Panc1 (cell line): ENCODE data around the gene ZRANB1. TPM values are rescaled to one million over a fixed set of nuclear protein-coding genes. Genes with fewer than 3 reads are reported as not detected.

Source experiments
- ATAC-seq: fragments of 200-7000 bp; cut with Tn5 transposase; 2 replicates; pipeline ENCODE4 v1.9.1; 2020; ENCODE audit warnings: mild to moderate bottlenecking, moderate library complexity
- BruUV-seq: library from RNA; stranded (reverse); fragments of 400-500 nt; replicated peaks from 2 replicates; lab custom pipeline; 2021; lab: Mats Ljungman, UMichigan
- CTCF ChIA-PET: fragments of 300-600 bp; sonication (Branson Sonifier 250); formaldehyde crosslinking; loops from one replicate; lab custom pipeline; 2022; ENCODE audit warnings: antibody characterized with exemption; lab: Charles Lee
- POLR2A ChIA-PET: fragments of 300-600 bp; sonication (Branson Sonifier 250); formaldehyde crosslinking; loops from one replicate; lab custom pipeline; 2022; ENCODE audit warnings: antibody characterized with exemption; lab: Charles Lee
- DNase-seq: peaks from one replicate; pipeline ENCODE4 v3.0.0-alpha.2; 2010; ENCODE audit warnings: low read depth, low spot score
- H3K27ac ChIP-seq: 2 replicates; pipeline ENCODE4 v1.5.1; 2011; ENCODE audit warnings: mild to moderate bottlenecking, low read length, inconsistent platforms
- H3K27me3 ChIP-seq: fragments of 200-500 bp; sonication (Bioruptor generic); 2 replicates; pipeline ENCODE4 v1.6.0; 2014; ENCODE audit warnings: low read length, inconsistent platforms; ENCODE audit not compliant: control insufficient read depth, insufficient read depth
- H3K36me3 ChIP-seq: fragments of 200-500 bp; sonication (Bioruptor generic); 2 replicates; pipeline ENCODE4 v1.5.1; 2014; ENCODE audit warnings: inconsistent platforms, mild to moderate bottlenecking, low read length, moderate library complexity; ENCODE audit not compliant: control insufficient read depth, insufficient read depth
- H3K4me1 ChIP-seq: 2 replicates; pipeline ENCODE4 v1.5.1; 2011; ENCODE audit warnings: inconsistent platforms, mild to moderate bottlenecking, low read length, moderate library complexity; ENCODE audit not compliant: control insufficient read depth, insufficient read depth
- H3K4me3 ChIP-seq, 2 experiments: 2 replicates each; pipeline ENCODE4 v1.5.1; 2011 to 2012; ENCODE audit warnings: low read depth in 2 of 2, low read length in 2 of 2, mild to moderate bottlenecking in 2 of 2, inconsistent platforms in 1 of 2, moderate library complexity in 1 of 2
- H3K9me3 ChIP-seq: fragments of 200-500 bp; sonication (Bioruptor generic); 2 replicates; pipeline ENCODE4 v1.5.1; 2014; ENCODE audit warnings: low read depth, mild to moderate bottlenecking, inconsistent platforms, low read length, moderate library complexity; ENCODE audit not compliant: control insufficient read depth, insufficient read depth
- POLR2AphosphoS5 ChIP-seq: IDR thresholded peaks from 2 replicates; pipeline ENCODE4 v1.6.1; 2012; ENCODE audit warnings: mild to moderate bottlenecking, low read depth, low read length, moderate library complexity
- SIN3A ChIP-seq: IDR thresholded peaks from 2 replicates; pipeline ENCODE4 v1.6.1; 2012; ENCODE audit warnings: low read depth, mild to moderate bottlenecking, low read length, moderate library complexity, borderline replicate concordance; ENCODE audit not compliant: insufficient read depth
- TCF7L2 ChIP-seq: IDR thresholded peaks from 2 replicates; pipeline ENCODE4 v1.6.1; 2011; ENCODE audit warnings: mild to moderate bottlenecking, low read depth, low read length, inconsistent platforms
- in situ Hi-C: cut with HindIII; loops from 2 replicates; pipeline ENCODE4 v1.10.0; 2016; ENCODE audit warnings: low sequenced_read_pairs, low pct_unique_long_range_greater_than_20kb
- intact Hi-C: fragments of 100-400 bp; cut with micrococcal nuclease; formaldehyde crosslinking; loops from one replicate; pipeline ENCODE4 v1.10.0; 2022; ENCODE audit not compliant: unreplicated experiment
- total RNA-seq: library from RNA; stranded (reverse); gene quantifications from one replicate; pipeline ENCODE4 v1.2.1, GENCODE V29; 2021; ENCODE audit not compliant: unreplicated experiment
- TF ChIP-seq, protein P1 (sequence below), 2 experiments: IDR thresholded peaks; 2 replicates each; pipeline ENCODE4 v1.6.1; 2011 to 2012; ENCODE audit warnings: low read depth in 2 of 2, control low read depth in 1 of 2, low read length in 1 of 2, mild to moderate bottlenecking in 1 of 2, moderate library complexity in 1 of 2; ENCODE audit not compliant: insufficient read depth in 1 of 2
- TF ChIP-seq, protein P2 (sequence below): fragments of 450-650 bp; IDR thresholded peaks from 2 replicates; pipeline ENCODE4 v1.5.1; 2017; ENCODE audit warnings: mild to moderate bottlenecking

ZRANB1 gene
- total RNA-seq, 1 experiment from 2014 or later = 23.2 TPM

- ChIA-PET CTCF (no interaction called here), POLR2A (no interaction called here)
- Histone ChIP-seq H3K9me3 (no peaks in the 10 kb centered on the region), H3K4me1 (peaks cover 42% of the 10 kb centered on the region), H3K27ac (no peak overlapping the region; the same call in 1 of the 2 replicates), H3K36me3 (peaks cover 2% of the 10 kb centered on the region; the same call in 1 of the 2 replicates), H3K4me3 (no peak overlapping the region), H3K27me3 (no peaks in the 10 kb centered on the region)
- TF ChIP-seq SIN3A = no peak
- TF ChIP-seq POLR2AphosphoS5 = no peak
- TF ChIP-seq, protein P1, sequence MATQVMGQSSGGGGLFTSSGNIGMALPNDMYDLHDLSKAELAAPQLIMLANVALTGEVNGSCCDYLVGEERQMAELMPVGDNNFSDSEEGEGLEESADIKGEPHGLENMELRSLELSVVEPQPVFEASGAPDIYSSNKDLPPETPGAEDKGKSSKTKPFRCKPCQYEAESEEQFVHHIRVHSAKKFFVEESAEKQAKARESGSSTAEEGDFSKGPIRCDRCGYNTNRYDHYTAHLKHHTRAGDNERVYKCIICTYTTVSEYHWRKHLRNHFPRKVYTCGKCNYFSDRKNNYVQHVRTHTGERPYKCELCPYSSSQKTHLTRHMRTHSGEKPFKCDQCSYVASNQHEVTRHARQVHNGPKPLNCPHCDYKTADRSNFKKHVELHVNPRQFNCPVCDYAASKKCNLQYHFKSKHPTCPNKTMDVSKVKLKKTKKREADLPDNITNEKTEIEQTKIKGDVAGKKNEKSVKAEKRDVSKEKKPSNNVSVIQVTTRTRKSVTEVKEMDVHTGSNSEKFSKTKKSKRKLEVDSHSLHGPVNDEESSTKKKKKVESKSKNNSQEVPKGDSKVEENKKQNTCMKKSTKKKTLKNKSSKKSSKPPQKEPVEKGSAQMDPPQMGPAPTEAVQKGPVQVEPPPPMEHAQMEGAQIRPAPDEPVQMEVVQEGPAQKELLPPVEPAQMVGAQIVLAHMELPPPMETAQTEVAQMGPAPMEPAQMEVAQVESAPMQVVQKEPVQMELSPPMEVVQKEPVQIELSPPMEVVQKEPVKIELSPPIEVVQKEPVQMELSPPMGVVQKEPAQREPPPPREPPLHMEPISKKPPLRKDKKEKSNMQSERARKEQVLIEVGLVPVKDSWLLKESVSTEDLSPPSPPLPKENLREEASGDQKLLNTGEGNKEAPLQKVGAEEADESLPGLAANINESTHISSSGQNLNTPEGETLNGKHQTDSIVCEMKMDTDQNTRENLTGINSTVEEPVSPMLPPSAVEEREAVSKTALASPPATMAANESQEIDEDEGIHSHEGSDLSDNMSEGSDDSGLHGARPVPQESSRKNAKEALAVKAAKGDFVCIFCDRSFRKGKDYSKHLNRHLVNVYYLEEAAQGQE (IDR thresholded peaks at IDR 0.05; ENCODE audit: insufficient read depth in 1 of 2, low read depth in 2 of 2, low read length in 1 of 2) = no peak
- TF ChIP-seq, protein P2, sequence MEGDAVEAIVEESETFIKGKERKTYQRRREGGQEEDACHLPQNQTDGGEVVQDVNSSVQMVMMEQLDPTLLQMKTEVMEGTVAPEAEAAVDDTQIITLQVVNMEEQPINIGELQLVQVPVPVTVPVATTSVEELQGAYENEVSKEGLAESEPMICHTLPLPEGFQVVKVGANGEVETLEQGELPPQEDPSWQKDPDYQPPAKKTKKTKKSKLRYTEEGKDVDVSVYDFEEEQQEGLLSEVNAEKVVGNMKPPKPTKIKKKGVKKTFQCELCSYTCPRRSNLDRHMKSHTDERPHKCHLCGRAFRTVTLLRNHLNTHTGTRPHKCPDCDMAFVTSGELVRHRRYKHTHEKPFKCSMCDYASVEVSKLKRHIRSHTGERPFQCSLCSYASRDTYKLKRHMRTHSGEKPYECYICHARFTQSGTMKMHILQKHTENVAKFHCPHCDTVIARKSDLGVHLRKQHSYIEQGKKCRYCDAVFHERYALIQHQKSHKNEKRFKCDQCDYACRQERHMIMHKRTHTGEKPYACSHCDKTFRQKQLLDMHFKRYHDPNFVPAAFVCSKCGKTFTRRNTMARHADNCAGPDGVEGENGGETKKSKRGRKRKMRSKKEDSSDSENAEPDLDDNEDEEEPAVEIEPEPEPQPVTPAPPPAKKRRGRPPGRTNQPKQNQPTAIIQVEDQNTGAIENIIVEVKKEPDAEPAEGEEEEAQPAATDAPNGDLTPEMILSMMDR = no peak
- no peak for TF ChIP-seq TCF7L2
- no peak for DNase-seq
- no TSS peak for BruUV-seq
- in situ Hi-C loops (no loop called here), intact Hi-C loops (no loop called here)
- ATAC-seq = no peak
These were observed 93.8 kb downstream of the ZRANB1 start for GRCh38 chr10:125035588-125036295.

DNA sequence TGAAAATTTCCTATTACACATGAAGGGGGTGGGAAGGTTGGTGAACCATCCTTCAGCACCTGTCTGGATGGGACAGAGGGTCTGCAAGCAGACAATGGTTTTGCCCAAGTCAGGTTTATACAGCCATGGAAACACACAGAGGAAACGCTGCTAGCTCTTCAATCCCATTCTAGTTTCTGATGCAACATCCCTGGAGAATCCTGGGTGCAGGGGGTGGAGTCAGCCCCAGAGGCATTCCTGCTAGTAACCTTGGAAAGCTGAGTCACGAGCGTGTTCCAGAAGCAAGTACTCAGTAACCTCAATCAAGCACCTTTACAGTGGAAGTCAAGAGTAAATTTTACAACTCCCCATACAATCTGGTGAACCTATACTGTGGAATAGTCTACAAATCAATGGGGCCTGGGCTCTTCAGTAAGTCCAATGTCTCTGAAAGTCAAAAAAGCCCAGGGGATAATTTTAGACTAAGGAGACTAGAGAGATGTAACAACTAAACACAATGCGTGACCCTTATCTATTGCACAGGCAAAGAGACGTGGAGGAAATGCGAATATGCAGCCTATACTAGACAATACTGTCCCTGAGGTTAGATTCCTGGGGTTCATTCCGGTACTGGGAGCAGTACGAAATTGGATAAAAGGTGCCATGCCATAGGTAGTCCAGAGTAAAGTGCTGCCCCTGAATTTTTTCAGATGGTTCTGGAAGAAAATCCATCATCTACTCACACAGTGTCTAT, 95.4 kb downstream of the ZRANB1 start:
- H3K36me3 ChIP-seq = peaks cover 2% of the 10 kb centered on the region; the same call in 1 of the 2 replicates
- no peak for ATAC-seq
- intact Hi-C loops (no loop called here), in situ Hi-C loops (no loop called here)
- H3K4me1 ChIP-seq = peaks cover 46% of the 10 kb centered on the region
- no peaks in the 10 kb centered on the region for H3K9me3 ChIP-seq
- TSS peak; percentile 3 for BruUV-seq
- ChIA-PET POLR2A (interaction anchor here (0.6 kb wide), 1 partner anchor 35 kb away, joined by 4 read pairs; no protein-coding TSS in a partner anchor), CTCF (no interaction called here)
- no peak for DNase-seq
- H3K27me3 ChIP-seq = no peaks in the 10 kb centered on the region
- peak overlapping the region; percentile 15; the same call in 1 of the 2 replicates for H3K27ac ChIP-seq
- H3K4me3 ChIP-seq = no peak overlapping the region
- TF ChIP-seq POLR2AphosphoS5 (no peak), SIN3A (no peak), TCF7L2 (no peak)
- TF ChIP-seq, protein P1 (IDR thresholded peaks at IDR 0.05; ENCODE audit: insufficient read depth in 1 of 2, low read depth in 2 of 2, low read length in 1 of 2) = no peak
- TF ChIP-seq, protein P2 = no peak
